ENCODE results near the gene CHST11.
"Not testable (repeated sequence)": the region's sequence is repeated elsewhere in the genome, so short reads cannot be mapped to it uniquely, and the experiment has no call there.

Gene CHST11

GRCh38 chr12:104741497-104742367 lies 285.0 kb downstream of the CHST11 start:
- DNase-seq (ENCODE audit: low spot score) = no peak

- peak; percentile 75 for DNase-seq (ENCODE audit: low spot score)
Observed at GRCh38 chr12:104742551-104743201, 285.9 kb downstream of the CHST11 start.

GRCh38 chr12:104743202-104743580 lies 286.4 kb downstream of the CHST11 start:
- DNase-seq (ENCODE audit: low spot score) = no peak

GRCh38 chr12:104743753-104744548 lies 287.2 kb downstream of the CHST11 start:
- not testable (repeated sequence) for DNase-seq (ENCODE audit: low spot score)

- no peak for DNase-seq (ENCODE audit: low spot score)
Observed at GRCh38 chr12:104746467-104747088, 289.8 kb downstream of the CHST11 start.

GRCh38 chr12:104747330-104747729 lies 290.6 kb downstream of the CHST11 start:
- DNase-seq (ENCODE audit: low spot score) = no peak

- DNase-seq (ENCODE audit: low spot score) = no peak
Observed at GRCh38 chr12:104747955-104748354, 291.2 kb downstream of the CHST11 start.

- no peak for DNase-seq (ENCODE audit: low spot score)
Observed at GRCh38 chr12:104748356-104748755, 291.6 kb downstream of the CHST11 start.

GRCh38 chr12:104748790-104749189 lies 292.0 kb downstream of the CHST11 start:
- DNase-seq (ENCODE audit: low spot score) = peak; percentile 22

- DNase-seq (ENCODE audit: low spot score) = no peak
Observed at GRCh38 chr12:104749545-104749944, 292.8 kb downstream of the CHST11 start.

GRCh38 chr12:104750061-104750460 lies 293.3 kb downstream of the CHST11 start:
- DNase-seq (ENCODE audit: low spot score) = peak; percentile 47

GRCh38 chr12:104751120-104751519 lies 294.4 kb downstream of the CHST11 start:
- no peak for DNase-seq (ENCODE audit: low spot score)

GRCh38 chr12:104751594-104751993 lies 294.8 kb downstream of the CHST11 start:
- DNase-seq (ENCODE audit: low spot score) = no peak

GRCh38 chr12:104752016-104752415 lies 295.3 kb downstream of the CHST11 start:
- no peak for DNase-seq (ENCODE audit: low spot score)

GRCh38 chr12:104752881-104753280 lies 296.1 kb downstream of the CHST11 start:
- no peak for DNase-seq (ENCODE audit: low spot score)

- DNase-seq (ENCODE audit: low spot score) = no peak
Observed at GRCh38 chr12:104756901-104757300, 300.2 kb downstream of the CHST11 start.

GRCh38 chr12:104758771-104759170 lies 302.0 kb downstream of the CHST11 start:
- no peak for DNase-seq (ENCODE audit: low spot score)

- no peak for DNase-seq (ENCODE audit: low spot score)
Observed at GRCh38 chr12:104761091-104761490, 304.3 kb downstream of the CHST11 start.

- no peak for DNase-seq (ENCODE audit: low spot score)
Observed at GRCh38 chr12:104761611-104762010, 304.9 kb downstream of the CHST11 start.

- no peak for DNase-seq (ENCODE audit: low spot score)
Observed at GRCh38 chr12:104763168-104763805, 306.5 kb downstream of the CHST11 start.

- DNase-seq (ENCODE audit: low spot score) = no peak
Observed at GRCh38 chr12:104764225-104765091, 307.7 kb downstream of the CHST11 start.

Measured in globus pallidus (tissue), 1 donor.